Loucy (cell line): Measurements from ENCODE around the gene HOXA10.

ENCODE experiments used
- CTCF ChIP-seq: fragments of 200-600 bp; sonication (generic); conservative IDR thresholded peaks from 2 replicates; pipeline ENCODE4 v1.5.1; 2014; ENCODE audit warnings: mild to moderate bottlenecking, antibody characterized with exemption, low read length
- EZH2phosphoT487 ChIP-seq: fragments of 200-600 bp; IDR thresholded peaks from 2 replicates; pipeline ENCODE4 v1.6.1; 2018; ENCODE audit warnings: antibody characterized with exemption, mild to moderate bottlenecking, moderate library complexity, borderline replicate concordance

GRCh38 chr7:27188386-27189294 lies 14.5 kb upstream of the HOXA10 start:
- TF ChIP-seq CTCF (no peak; the same call in 1 of the 2 replicates), EZH2phosphoT487 (no peak)
